HCT116 (cell line): ENCODE data around the gene ERG.

Source experiments
- JUND ChIP-seq: IDR thresholded peaks from 2 replicates; pipeline ENCODE4 v1.6.1; 2012
- TF ChIP-seq, protein P1 (sequence below): IDR thresholded peaks from 2 replicates; pipeline ENCODE4 v1.6.1; 2012; ENCODE audit warnings: low read depth
- TF ChIP-seq, protein P2 (sequence below), 3 experiments: fragments of 200-600 bp in 1 of 3; sonication (generic) in 1 of 3; IDR thresholded peaks in 2 of 3; conservative IDR thresholded peaks in 1 of 3; 2 replicates each; pipeline ENCODE4 v1.5.1; 2012 to 2017; ENCODE audit warnings: low read depth in 2 of 3, low read length in 2 of 3, antibody characterized with exemption in 1 of 3, borderline replicate concordance in 1 of 3, control low read depth in 1 of 3, mild to moderate bottlenecking in 1 of 3, mixed read lengths in 1 of 3, mixed run types in 1 of 3, moderate library complexity in 1 of 3; ENCODE audit not compliant: insufficient read depth in 1 of 3

DNA sequence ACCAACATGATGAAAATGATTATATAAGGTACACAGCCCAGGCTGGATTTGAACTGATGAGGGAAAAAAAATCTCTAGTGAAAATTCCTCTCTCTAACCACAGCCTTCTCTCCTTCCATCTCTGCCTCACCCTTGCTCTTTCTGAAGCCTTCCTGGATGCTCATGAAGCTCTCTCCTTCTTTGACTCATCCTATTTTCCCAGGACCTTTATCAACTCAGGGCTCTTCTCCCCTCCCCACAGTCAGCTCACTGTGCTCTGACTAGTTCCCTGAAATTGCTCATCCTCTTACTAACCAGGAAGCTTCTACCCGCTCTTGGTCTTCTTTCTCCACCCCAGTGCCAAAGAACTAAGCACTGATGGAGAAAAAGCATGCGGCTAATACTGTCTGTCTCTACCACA is 46.4 kb upstream of the ERG start:
- TF ChIP-seq, protein P1, sequence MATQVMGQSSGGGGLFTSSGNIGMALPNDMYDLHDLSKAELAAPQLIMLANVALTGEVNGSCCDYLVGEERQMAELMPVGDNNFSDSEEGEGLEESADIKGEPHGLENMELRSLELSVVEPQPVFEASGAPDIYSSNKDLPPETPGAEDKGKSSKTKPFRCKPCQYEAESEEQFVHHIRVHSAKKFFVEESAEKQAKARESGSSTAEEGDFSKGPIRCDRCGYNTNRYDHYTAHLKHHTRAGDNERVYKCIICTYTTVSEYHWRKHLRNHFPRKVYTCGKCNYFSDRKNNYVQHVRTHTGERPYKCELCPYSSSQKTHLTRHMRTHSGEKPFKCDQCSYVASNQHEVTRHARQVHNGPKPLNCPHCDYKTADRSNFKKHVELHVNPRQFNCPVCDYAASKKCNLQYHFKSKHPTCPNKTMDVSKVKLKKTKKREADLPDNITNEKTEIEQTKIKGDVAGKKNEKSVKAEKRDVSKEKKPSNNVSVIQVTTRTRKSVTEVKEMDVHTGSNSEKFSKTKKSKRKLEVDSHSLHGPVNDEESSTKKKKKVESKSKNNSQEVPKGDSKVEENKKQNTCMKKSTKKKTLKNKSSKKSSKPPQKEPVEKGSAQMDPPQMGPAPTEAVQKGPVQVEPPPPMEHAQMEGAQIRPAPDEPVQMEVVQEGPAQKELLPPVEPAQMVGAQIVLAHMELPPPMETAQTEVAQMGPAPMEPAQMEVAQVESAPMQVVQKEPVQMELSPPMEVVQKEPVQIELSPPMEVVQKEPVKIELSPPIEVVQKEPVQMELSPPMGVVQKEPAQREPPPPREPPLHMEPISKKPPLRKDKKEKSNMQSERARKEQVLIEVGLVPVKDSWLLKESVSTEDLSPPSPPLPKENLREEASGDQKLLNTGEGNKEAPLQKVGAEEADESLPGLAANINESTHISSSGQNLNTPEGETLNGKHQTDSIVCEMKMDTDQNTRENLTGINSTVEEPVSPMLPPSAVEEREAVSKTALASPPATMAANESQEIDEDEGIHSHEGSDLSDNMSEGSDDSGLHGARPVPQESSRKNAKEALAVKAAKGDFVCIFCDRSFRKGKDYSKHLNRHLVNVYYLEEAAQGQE, result no peak
- TF ChIP-seq, protein P2, sequence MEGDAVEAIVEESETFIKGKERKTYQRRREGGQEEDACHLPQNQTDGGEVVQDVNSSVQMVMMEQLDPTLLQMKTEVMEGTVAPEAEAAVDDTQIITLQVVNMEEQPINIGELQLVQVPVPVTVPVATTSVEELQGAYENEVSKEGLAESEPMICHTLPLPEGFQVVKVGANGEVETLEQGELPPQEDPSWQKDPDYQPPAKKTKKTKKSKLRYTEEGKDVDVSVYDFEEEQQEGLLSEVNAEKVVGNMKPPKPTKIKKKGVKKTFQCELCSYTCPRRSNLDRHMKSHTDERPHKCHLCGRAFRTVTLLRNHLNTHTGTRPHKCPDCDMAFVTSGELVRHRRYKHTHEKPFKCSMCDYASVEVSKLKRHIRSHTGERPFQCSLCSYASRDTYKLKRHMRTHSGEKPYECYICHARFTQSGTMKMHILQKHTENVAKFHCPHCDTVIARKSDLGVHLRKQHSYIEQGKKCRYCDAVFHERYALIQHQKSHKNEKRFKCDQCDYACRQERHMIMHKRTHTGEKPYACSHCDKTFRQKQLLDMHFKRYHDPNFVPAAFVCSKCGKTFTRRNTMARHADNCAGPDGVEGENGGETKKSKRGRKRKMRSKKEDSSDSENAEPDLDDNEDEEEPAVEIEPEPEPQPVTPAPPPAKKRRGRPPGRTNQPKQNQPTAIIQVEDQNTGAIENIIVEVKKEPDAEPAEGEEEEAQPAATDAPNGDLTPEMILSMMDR (IDR thresholded peaks at IDR 0.05 in 2 of 3, conservative IDR thresholded peaks at IDR 0.05 in 1 of 3; ENCODE audit: borderline replicate concordance in 1 of 3, insufficient read depth in 1 of 3, low read depth in 2 of 3, low read length in 2 of 3), result no peak
- no peak for TF ChIP-seq JUND
